ENCODE measurements around the gene RPS6KB2.

RPS6KB2 gene

DNA sequence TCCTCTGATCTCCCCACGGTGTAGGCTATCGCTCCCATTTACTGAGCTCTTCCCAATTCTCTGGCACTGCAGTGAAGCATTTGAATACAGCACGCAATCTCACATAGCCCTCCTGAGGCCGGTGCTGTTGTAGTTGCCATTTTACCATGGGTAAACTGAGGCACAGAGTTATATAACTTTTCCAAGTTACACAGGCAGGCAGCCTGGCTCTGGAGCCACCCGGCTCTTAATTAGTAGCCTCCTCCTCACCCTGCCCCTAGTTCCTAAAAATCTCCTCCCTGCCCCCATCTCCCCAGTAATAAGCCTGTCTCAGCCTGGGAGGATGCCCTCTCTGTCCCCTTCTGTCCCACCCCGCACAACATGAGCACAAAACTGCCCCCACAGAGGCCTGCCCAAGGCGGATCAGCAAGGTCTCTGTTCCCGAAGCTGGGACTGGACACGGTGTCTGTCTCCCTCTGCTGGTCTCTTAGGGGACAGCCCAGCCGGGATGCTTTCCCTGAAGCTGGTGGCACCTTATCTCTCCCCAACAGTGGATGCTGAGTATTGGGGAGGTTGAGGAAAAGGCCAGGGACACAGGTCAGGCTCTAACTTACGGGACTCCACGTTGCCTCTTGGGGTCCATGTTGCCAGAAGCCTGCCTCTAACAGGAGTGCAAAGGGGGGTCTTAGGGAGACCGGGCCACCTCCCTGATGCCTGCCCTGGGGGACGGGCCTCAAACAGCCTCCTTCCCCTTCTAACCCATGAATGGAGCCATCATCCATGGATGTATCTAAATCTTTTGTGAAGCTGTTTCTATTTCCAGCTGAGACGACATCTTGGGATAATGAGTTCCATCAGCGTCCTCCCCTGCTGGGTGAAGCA lies 45.8 kb upstream of the RPS6KB2 start:
- no peak overlapping the region for H3K4me2 ChIP-seq
- no peak overlapping the region; the same call in 1 of the 2 replicates for H2AFZ ChIP-seq (ENCODE audit: low read depth)
- H4K20me1 ChIP-seq (ENCODE audit: insufficient read depth): no peaks in the 10 kb centered on the region
- H3K4me1 ChIP-seq (ENCODE audit: low read depth, poor library complexity, severe bottlenecking): peaks cover 4% of the 10 kb centered on the region
- H3K27me3 ChIP-seq (ENCODE audit: insufficient read depth, low read depth): peaks cover 24% of the 10 kb centered on the region
- no peak overlapping the region for H3K9ac ChIP-seq
- H3K4me3 ChIP-seq (IDR thresholded peaks at IDR 0.05; ENCODE audit: insufficient read depth, low read depth, low read length): no peak overlapping the region
- no peaks in the 10 kb centered on the region for H3K79me2 ChIP-seq (ENCODE audit: insufficient read depth, low read depth)
- H3K36me3 ChIP-seq (ENCODE audit: insufficient read depth): no peaks in the 10 kb centered on the region
- TF ChIP-seq, protein P1, sequence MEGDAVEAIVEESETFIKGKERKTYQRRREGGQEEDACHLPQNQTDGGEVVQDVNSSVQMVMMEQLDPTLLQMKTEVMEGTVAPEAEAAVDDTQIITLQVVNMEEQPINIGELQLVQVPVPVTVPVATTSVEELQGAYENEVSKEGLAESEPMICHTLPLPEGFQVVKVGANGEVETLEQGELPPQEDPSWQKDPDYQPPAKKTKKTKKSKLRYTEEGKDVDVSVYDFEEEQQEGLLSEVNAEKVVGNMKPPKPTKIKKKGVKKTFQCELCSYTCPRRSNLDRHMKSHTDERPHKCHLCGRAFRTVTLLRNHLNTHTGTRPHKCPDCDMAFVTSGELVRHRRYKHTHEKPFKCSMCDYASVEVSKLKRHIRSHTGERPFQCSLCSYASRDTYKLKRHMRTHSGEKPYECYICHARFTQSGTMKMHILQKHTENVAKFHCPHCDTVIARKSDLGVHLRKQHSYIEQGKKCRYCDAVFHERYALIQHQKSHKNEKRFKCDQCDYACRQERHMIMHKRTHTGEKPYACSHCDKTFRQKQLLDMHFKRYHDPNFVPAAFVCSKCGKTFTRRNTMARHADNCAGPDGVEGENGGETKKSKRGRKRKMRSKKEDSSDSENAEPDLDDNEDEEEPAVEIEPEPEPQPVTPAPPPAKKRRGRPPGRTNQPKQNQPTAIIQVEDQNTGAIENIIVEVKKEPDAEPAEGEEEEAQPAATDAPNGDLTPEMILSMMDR (conservative IDR thresholded peaks at IDR 0.05; ENCODE audit: low read depth, low read length): peak; percentile 85
- no peak overlapping the region for H3K27ac ChIP-seq

DNA sequence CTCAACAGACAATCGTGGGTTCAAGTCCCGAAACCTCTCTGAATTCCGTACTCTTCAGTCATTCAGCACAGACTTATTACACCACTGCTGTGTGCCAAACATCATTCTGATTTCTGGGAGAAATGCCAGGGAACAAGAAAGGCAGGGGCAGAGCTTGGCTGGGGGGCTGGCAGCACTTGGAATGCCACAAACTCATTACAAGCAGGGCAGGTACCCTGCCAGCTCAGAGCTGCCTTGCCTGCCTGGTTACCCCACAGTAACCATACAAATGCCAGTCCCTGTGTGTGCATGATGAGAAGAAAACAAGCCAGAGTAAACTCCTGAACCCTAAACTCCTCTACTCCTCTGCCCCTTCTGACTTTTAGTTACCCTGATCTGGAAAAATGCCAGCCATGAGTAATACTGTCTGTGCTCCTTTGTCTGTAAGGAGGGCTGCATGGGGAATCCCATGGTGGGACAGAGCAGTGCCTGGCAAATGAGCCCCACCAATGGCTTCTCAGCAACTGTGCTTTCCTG lies 43.4 kb upstream of the RPS6KB2 start:
- TF ChIP-seq, protein P1 (conservative IDR thresholded peaks at IDR 0.05; ENCODE audit: low read depth, low read length): no peak
- no peak overlapping the region for H3K27ac ChIP-seq
- H3K27me3 ChIP-seq (ENCODE audit: insufficient read depth, low read depth): peaks cover 22% of the 10 kb centered on the region
- no peaks in the 10 kb centered on the region for H4K20me1 ChIP-seq (ENCODE audit: insufficient read depth)
- H2AFZ ChIP-seq (ENCODE audit: low read depth): no peak overlapping the region
- peaks cover 4% of the 10 kb centered on the region for H3K4me1 ChIP-seq (ENCODE audit: low read depth, poor library complexity, severe bottlenecking)
- no peaks in the 10 kb centered on the region for H3K79me2 ChIP-seq (ENCODE audit: insufficient read depth, low read depth)
- no peak overlapping the region for H3K4me2 ChIP-seq
- H3K9ac ChIP-seq: no peak overlapping the region
- H3K36me3 ChIP-seq (ENCODE audit: insufficient read depth): no peaks in the 10 kb centered on the region
- H3K4me3 ChIP-seq (IDR thresholded peaks at IDR 0.05; ENCODE audit: insufficient read depth, low read depth, low read length): no peak overlapping the region

GRCh38 chr11:67387069-67387468 lies 41.2 kb upstream of the RPS6KB2 start:
- Histone ChIP-seq H3K4me2 (no peak overlapping the region), H3K4me1 (ENCODE audit: low read depth, poor library complexity, severe bottlenecking) (peaks cover 8% of the 10 kb centered on the region), H3K36me3 (ENCODE audit: insufficient read depth) (no peaks in the 10 kb centered on the region), H4K20me1 (ENCODE audit: insufficient read depth) (no peaks in the 10 kb centered on the region), H3K79me2 (ENCODE audit: insufficient read depth, low read depth) (no peaks in the 10 kb centered on the region; the same call in 1 of the 2 replicates), H3K4me3 (IDR thresholded peaks at IDR 0.05; ENCODE audit: insufficient read depth, low read depth, low read length) (no peak overlapping the region), H3K27me3 (ENCODE audit: insufficient read depth, low read depth) (peaks cover 19% of the 10 kb centered on the region), H2AFZ (ENCODE audit: low read depth) (no peak overlapping the region), H3K9ac (no peak overlapping the region), H3K27ac (no peak overlapping the region)
- TF ChIP-seq, protein P1 (conservative IDR thresholded peaks at IDR 0.05; ENCODE audit: low read depth, low read length): no peak

- Histone ChIP-seq H3K27ac (no peak overlapping the region), H3K4me3 (IDR thresholded peaks at IDR 0.05; ENCODE audit: insufficient read depth, low read depth, low read length) (no peak overlapping the region), H3K9ac (no peak overlapping the region), H3K79me2 (ENCODE audit: insufficient read depth, low read depth) (peaks cover 2% of the 10 kb centered on the region; the same call in 1 of the 2 replicates), H3K4me2 (no peak overlapping the region), H3K4me1 (ENCODE audit: low read depth, poor library complexity, severe bottlenecking) (peaks cover 5% of the 10 kb centered on the region), H2AFZ (ENCODE audit: low read depth) (no peak overlapping the region), H3K27me3 (ENCODE audit: insufficient read depth, low read depth) (peaks cover 19% of the 10 kb centered on the region), H4K20me1 (ENCODE audit: insufficient read depth) (no peaks in the 10 kb centered on the region), H3K36me3 (ENCODE audit: insufficient read depth) (no peaks in the 10 kb centered on the region)
- TF ChIP-seq, protein P1 (conservative IDR thresholded peaks at IDR 0.05; ENCODE audit: low read depth, low read length): no peak
Measured at GRCh38 chr11:67387518-67387917, 40.8 kb upstream of the RPS6KB2 start.
